GM19395 (cell line): Measurements from ENCODE around the gene IPO11.
"Not testable (repeated sequence)": the region's sequence is repeated elsewhere in the genome, so short reads cannot be mapped to it uniquely, and the experiment has no call there.

Source experiments
- ATAC-seq: cut with Tn5 transposase; IDR thresholded peaks from one replicate; pipeline ENCODE4 v1.9.1; 2021; ENCODE audit warnings: mild to moderate bottlenecking, moderate library complexity; ENCODE audit not compliant: unreplicated experiment

IPO11 gene

DNA sequence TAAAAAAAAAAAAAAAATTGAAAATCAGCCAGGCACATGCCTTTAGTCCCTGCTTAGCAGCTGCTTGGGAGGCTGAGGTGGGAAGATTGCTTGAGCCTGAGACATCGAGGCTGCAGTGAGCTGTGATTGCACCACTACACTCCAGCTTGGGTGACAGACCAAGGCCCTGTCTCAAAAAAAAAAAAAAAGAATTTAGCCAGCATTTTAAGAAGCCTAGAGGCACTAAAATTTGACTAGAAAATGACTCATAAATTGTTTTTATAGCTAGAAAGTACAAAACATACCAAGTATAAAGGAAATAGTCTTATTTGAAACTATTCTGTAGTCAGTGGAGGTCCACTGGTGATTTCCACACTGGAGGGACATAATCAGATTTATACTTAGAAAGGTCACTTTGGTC, 183.5 kb downstream of the IPO11 start:
- ATAC-seq: no peak

- no peak for ATAC-seq
Observed at GRCh38 chr5:62596691-62597090, 184.1 kb downstream of the IPO11 start.

- ATAC-seq: no peak
Observed at GRCh38 chr5:62597314-62597713, 184.8 kb downstream of the IPO11 start.

GRCh38 chr5:62600560-62601252, 188.1 kb downstream of the IPO11 start:
- no peak for ATAC-seq

DNA sequence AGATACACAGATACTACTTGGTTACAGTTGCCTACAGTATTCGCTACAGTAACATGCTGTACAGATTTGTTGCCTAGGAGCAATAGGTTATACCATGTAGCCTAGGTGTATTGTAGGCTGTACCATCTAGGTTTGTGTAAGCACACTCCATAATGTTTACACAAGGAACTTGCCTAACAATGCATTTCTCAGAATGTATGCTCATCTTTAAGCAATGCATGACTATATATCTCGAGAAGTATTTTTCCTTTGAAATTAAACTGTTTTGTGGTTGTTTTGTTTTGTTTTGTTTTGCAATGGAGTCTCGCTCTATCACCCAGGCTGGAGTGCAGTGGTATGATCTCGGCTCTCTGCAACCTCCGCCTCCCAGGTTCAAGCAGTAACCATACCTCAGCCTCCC, 191.4 kb downstream of the IPO11 start:
- ATAC-seq: no peak

DNA sequence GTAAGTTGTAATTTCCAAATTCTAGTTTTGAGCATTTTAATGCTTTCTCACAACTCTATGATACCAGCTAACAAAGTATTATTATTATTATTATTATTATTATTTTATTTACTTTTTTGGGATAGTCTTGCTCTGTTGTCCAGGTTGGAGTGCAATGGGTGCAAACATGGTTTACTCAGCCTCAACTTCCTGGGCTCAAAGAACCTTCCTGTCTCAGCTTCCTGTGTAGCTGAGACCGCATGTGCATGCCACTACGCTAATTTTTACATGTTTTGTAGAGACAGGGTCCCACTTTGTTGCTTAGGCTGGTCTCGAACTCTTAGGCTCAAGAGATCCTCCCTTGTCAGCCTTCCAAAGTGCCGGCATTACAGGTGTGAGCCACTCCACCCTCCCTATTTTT, 193.1 kb downstream of the IPO11 start:
- ATAC-seq: no peak

DNA sequence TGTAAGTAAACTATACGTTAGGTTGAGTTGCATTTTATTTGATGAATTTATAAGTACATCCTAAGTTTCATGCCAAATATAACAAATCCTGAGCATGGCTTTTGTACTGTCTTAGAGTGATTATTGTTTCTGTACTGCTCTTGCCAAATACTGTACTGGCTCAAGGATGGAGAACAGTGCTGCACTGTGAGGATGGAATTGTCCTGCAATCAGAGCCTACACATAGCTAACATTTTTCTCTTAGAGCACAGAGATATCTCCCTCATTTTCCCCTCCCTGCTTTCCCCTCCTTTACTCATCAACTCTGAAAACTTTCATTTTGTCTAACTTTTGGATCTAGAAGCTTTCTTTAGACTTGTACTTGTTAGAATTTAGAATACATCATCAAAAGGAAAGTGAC, 194.3 kb downstream of the IPO11 start:
- ATAC-seq: no peak

GRCh38 chr5:62607615-62608014, 195.1 kb downstream of the IPO11 start:
- ATAC-seq: no peak

- ATAC-seq: no peak
Observed at GRCh38 chr5:62608529-62609511, 196.3 kb downstream of the IPO11 start.

GRCh38 chr5:62614355-62614754, 201.8 kb downstream of the IPO11 start:
- ATAC-seq: no peak

- ATAC-seq: no peak
Observed at GRCh38 chr5:62616615-62617277, 204.2 kb downstream of the IPO11 start.

- no peak for ATAC-seq
Observed at GRCh38 chr5:62617943-62618342, 205.4 kb downstream of the IPO11 start.

DNA sequence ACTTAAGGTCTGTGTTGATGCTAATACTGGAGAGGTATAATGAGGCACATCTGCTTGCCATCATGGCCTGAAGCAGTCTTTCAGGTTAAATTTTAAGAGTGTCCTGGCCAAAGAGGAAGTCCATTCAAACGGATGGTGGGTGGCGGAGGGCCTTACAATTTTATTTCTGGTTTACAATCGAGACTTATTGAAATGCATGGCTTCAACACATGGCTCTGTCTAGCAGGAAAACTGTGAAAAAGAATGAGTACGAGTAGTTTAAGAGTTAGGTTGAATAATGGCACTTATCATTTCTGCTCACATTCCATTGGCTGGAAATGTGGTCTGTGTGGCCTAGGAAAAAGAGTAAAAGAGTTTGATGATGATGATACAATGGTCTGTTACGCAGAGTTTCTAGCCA, 208.2 kb downstream of the IPO11 start:
- no peak for ATAC-seq

- ATAC-seq: no peak
Observed at GRCh38 chr5:62621280-62621679, 208.7 kb downstream of the IPO11 start.

DNA sequence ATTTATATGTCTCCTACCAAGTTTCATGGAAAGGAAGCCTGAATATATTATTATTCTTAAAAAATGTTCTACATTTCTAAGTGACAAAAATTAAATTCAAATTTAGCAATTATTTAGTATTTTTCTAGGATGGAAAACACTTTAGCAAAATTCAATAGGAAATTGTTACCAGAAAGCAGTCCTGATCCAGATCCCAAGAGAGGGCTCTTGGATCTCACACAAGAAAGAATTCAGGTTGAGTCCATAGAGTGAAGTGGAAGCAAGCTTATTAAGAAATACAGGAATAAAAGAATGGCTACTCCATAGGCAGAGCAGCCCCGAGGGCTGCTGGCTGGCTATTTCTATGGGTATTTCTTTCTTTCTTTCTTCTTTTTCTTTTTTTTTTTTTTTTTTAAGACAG, 210.7 kb downstream of the IPO11 start:
- no peak for ATAC-seq

GRCh38 chr5:62624436-62624835, 211.9 kb downstream of the IPO11 start:
- not testable (repeated sequence) for ATAC-seq

GRCh38 chr5:62626534-62626933, 214.0 kb downstream of the IPO11 start:
- no peak for ATAC-seq

- ATAC-seq: no peak
Observed at GRCh38 chr5:62627121-62627520, 214.6 kb downstream of the IPO11 start.

DNA sequence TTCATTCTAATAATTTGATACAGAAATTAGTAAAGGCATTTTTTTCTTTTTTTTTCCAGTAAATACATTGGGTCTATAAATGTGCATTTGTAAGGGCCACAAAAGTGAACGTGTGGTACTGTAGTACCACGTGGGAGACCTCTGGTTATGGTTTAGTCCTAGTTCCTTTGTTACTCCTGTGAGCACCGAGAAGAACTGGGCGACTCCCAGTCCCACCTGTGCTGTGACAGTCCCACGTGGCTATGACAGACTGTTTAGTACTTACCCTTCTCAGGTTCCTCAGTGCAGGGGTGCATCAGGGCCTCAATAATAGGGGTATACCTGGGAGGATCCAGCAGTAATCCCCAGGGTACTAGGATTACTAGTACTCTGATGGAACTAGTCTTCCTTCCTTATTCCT, 215.3 kb downstream of the IPO11 start:
- no peak for ATAC-seq

DNA sequence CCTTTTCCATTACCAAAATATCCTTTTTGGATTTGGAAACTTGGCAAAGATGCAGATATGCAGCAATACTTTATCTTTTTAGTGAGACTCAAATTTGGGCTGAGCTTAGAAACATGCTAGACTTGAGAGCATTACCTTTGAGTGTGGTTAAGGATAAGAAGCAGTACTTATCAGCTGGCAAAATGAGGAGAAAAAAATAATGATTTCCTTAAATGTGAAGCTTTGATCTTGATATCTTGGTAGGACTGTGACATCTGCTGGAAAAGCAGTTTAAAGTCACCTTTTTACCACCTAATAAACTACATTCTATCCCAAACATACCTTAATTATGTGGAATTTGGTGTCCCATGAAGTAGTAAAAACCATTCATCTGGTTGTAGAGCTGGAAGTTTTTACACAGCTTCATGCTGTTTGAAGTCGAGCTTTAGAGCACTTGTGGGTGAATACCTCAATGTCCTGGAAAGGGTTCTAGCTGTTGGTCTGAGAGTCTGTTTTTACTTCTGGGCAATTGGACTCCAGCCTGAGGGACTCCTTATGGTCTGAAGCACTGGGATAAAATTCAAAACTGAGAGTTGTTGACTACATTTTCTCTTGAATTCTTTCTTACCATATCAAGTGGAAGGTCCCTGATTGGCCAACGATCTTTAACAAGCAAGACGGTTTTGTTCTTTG, 219.5 kb downstream of the IPO11 start:
- no peak for ATAC-seq

DNA sequence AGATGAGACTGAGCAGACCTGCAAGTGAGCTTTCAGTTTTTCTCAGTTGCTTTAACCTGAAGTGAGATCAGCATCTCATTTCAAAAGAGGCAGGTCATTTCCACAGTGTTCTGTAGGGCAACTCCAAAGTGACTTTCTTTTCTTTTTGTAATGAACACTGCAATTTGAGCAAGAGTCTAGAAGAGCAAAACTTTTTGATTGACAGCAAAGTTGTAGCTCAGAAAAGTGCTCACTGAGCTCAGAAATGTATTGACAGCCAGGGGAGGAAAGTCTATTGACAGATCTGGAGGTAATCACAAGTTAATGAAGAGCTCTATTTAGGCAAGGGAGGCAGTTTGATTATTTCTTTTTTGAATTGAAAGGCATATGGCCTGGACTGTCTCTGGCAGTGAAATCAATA, 220.7 kb downstream of the IPO11 start:
- no peak for ATAC-seq
